Measurements from ENCODE around the gene ARL15.

ARL15 gene

GRCh38 chr5:54243483-54244080, 66.8 kb downstream of the ARL15 start:
- peak; percentile 68 for DNase-seq (ENCODE audit: low spot score)

- no peak for DNase-seq (ENCODE audit: low spot score)
Measured at GRCh38 chr5:54242297-54242696, 68.1 kb downstream of the ARL15 start.

DNA sequence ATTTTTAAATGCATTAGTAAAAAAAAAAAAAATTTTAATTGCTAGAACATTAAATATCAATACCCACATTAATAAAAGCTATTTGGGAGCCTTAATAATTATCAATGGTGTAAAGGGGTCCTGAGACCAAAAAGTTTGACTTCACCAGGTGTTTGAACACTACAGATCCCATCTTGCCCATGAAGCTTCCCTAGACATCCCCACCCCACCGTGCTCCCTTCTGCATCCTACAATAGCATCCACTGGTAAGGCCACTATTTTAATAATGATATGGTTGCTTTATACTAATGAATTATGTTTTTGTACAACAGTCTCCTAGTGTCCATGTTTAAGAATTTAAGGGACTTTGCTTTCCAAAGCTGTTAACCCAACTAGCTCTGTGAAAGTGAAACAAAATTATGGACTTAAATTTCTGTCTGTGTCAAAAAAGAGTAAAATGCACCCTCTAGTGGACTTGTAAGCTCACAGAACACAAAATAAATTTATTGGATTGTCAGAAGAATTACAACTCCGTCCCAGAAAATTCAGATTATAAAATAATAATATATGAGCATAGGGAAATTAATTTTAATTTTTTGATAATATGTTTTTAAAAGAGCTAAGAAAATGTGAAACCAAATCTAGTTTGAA, 76.0 kb downstream of the ARL15 start:
- peak; percentile 64 for DNase-seq (ENCODE audit: low spot score)

- DNase-seq (ENCODE audit: low spot score): no peak
Measured at GRCh38 chr5:54230936-54231685, 79.3 kb downstream of the ARL15 start.

DNA sequence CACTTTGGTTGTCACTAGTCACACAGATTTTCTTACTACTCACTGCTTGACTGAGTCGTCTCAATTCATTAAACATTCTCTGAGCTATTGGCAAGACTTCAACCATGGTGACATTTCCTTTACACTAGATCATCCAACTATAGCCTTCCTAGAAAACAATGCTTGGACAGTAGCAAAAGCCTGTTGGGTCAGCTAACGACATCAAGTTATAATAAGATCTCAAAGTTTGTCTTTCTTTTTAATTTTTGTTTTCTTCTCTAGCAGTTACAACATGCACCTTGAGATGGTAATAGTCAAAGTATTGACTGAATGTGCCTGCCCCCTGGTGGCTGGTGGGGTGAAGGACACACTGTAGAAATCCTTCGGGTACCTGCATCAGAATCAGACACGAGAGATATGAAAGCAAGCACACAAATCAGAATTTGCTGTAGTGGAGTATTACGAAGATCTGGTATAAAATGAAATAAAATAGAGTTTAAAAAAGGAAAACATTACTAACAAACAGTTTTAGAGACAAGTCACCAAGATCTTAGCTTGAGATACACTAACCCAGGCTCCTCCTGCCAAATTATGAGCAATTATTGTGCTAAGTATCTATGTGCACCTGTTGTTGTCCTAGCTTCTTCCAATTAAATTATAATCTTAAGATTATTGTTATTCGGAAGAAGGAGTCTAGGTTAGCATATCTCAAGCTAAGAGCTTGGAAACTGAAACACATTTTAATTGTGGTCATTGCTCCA, 81.2 kb downstream of the ARL15 start:
- DNase-seq (ENCODE audit: low spot score): peak; percentile 69

DNA sequence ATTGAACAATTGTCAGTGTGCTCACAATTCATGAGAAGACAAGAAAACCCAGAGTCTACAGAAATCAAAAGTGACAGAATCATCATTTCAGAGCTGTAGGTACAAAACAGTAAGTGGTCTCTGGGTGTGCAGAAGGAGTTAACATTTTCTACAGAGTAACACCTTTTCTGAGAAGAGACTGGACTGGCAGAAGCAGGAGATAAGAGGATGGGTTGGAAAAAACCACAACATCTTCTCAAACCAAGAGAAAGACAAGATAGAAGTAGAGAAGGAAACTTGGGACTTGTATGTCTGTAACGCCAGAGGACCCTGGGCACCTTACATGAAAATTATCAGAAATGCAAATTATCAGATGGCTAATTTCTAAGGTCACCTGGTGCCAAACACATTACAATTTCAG, 82.6 kb downstream of the ARL15 start:
- DNase-seq (ENCODE audit: low spot score): no peak

DNA sequence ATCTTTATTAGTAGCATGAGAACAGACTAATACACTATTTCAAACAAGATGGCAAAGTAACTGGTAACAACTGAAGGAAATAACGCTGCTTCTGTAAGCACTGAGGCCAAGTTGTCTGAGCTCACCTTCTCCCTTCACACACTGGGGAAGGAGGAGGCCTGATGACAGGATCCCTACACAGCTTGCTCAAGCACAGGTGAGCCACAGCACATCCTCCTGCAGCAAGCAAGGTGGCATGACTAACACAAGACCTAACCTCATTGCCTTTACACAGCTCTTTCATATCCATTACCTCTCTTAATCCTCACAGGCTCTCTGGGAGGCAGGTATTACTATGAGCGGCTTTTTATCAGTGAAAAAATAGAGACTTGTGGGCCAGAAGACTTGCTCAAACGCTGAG, 83.3 kb downstream of the ARL15 start:
- no peak for DNase-seq (ENCODE audit: low spot score)

DNA sequence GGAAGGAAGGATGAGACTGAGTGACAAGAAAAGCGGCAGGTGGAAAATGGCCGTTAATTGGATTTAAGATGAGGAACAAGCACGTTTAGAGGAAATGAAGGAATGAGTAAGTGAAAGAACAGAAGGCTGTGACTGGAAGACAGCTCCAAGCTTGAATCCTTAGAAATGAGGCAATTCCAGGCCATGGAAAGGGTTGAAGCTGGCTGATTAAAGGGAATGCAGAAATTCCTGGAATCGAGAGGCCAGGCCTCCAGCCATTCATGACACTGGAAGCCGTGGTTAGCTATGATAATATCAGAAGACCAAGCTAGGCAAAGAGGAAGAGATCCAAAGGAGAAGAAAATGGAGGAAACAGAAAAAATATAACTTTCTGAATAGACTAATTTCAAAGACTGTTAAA, 84.2 kb downstream of the ARL15 start:
- DNase-seq (ENCODE audit: low spot score): peak; percentile 11

- peak; percentile 33 for DNase-seq (ENCODE audit: low spot score)
Measured at GRCh38 chr5:54224103-54224826, 86.1 kb downstream of the ARL15 start.

DNA sequence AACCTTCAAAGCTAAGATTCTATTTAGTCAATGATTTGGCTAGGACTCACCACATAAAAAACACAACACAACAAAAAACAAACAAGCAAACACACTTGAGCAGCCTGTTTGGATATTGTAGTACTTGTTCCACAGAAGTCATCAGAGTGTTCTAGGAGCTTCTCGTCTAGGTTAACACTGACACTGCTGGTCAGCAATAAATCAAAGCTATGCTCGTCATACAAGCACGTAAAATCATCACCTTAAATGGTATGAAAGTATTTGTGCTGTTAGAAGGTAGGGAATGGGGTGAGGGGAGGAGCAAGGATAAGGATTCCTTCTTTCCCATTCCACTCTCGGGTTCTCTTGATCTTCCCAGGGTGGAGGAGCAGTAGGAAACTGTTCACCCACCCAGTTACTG, 88.0 kb downstream of the ARL15 start:
- DNase-seq (ENCODE audit: low spot score): no peak

DNA sequence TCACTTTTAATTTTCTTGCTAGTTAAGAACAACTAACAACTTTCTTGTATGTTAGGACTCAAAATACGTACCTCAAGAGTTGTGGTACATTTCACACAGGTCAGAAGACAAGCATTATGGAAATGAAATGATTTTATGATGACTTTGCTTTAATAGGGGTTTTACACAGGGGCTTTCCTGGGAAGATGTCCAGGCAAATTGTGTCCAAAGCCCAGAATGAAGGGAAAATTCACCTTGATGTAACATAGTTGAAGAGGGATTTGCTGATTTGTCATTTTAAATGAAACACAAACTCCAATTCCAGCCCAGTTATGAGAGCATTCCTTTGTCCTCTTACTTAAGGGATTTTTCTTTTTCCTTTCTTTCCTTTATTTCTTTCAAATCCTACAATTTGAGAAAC, 89.2 kb downstream of the ARL15 start:
- DNase-seq (ENCODE audit: low spot score): no peak

- DNase-seq (ENCODE audit: low spot score): no peak
Measured at GRCh38 chr5:54220230-54221040, 89.9 kb downstream of the ARL15 start.

DNA sequence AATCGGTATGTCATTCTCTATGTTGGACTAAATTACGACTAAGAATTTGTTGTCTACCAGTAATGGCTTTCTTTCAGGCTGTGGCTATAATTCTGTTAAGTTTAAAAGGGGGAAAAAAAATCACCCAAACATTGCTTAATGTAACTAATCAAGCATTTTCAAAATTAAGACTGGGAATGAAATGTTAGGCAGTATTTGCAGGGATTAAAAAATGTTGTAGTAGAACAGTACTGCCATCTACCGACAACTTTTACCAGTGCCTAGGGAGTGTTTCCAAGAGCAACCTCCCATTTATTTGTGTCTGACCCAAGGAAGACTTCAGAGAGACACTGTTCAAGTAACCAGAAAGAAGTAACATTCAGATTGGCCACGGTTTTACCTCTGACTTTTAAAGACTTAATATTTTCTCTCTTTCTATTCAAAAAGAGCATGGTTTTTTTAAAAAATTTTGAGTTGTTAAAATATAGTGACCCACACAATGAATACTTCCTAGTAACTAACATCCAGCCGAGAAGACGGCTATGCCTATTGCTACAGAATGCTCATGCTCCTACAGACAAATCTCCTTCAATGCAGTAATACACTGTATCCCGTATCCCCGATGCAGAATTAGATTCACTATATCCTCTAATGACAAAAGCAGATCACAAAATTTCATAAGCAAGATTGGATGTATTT, 92.4 kb downstream of the ARL15 start:
- peak; percentile 66 for DNase-seq (ENCODE audit: low spot score)

DNA sequence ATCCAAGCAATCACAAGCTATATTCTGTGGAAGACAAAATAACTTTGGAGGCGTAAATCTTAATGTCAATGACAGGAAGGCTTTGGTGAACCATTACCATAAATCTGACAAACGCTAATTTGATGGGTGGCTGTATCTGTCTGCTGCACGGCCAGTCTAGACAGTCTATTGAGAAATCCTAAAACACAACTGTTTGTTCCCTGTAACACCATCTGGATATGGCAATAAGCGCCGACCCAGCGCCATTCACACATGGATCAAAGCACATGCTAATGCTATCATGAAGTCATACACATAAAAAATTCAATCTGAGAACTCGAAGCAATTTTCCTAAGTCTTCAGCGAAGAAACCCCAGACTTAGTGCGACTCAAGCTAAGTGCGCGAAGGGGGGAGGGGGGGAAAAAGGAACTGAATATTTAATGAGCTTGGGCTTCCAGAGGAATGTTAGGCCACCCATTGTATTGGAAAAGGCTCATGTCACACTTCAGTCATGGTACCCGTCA, 95.1 kb downstream of the ARL15 start:
- DNase-seq (ENCODE audit: low spot score): peak; percentile 26

GRCh38 chr5:54214722-54215121, 95.7 kb downstream of the ARL15 start:
- no peak for DNase-seq (ENCODE audit: low spot score)

DNA sequence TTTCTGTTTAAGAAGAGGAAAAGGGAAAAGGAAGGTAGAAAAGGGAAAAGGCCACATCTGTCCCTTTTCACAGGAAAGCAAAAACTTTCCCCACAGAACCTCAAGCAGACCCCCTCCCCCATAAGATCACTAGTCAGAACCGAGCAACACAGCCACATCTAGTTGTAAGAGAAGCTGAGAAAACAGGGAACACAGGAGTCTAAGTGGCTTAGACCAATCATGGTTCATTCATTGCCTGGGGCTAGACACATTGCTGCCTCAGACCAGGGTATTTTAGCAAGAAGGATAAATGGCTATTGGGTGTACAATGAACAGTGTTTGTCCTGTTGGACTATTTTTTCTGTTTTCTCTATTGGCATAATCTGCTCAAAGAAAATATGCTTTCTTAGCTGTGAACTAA, 98.0 kb downstream of the ARL15 start:
- DNase-seq (ENCODE audit: low spot score): no peak

GRCh38 chr5:54211912-54212311, 98.5 kb downstream of the ARL15 start:
- no peak for DNase-seq (ENCODE audit: low spot score)

DNA sequence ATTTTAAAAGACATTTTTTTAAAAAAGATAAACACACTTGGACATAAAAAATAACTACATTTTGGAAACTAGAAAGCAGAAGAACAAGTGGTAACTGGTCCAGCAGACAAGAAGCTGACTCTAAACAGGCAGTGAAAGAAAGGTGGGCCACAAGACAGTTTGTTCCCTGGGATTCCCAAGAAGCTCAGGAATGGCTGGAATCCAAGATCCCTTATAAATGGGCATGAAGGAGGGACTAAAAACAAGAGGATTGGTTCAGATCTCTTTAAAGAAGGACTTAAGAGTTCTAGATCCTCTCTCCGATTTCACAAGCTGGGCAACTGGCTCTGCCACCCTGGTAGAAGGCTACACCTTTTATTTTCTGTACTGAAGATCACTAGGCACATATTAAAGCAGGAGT, 102.8 kb downstream of the ARL15 start:
- no peak for DNase-seq (ENCODE audit: low spot score)

DNA sequence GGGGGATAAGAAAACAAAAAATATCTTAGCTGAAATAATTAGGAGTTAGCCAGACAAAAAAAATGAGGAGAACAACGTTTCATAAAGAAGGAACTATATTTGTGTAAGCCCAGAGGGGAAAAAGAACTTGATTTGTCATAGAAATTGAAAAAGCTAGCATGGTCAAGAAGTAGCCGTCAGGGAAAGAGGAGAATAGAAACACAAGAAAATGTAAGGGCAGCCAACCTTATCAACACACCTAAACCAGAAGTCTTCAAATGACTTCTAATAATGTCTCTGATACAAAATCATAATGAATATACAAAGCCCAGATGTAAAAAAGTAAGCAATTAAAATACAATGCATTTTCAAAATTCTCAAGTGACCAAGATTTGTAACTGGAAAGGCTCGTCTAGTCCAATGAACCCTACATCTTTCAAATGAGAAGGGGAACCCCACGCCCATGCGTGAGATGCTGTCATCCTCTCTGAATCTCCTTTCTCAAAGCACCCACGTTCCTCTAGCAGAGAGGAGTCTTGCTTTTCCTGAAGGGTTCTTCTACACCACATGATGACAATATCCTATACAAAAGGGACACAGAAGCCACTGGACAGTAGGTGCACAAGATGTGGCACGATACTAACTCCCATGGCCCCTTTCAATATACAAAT, 103.7 kb downstream of the ARL15 start:
- no peak for DNase-seq (ENCODE audit: low spot score)

GRCh38 chr5:54205918-54206317, 104.5 kb downstream of the ARL15 start:
- DNase-seq (ENCODE audit: low spot score): no peak

Data from GM03348 (cell line).